ENCODE results near the gene COA8. TPM values are rescaled to one million over a fixed set of nuclear protein-coding genes. Genes with fewer than 3 reads are reported as not detected.

The COA8 gene
- total and polyA plus RNA-seq, 8 donors, result 17.0 to 31.7 (median 26.5) TPM

DNA sequence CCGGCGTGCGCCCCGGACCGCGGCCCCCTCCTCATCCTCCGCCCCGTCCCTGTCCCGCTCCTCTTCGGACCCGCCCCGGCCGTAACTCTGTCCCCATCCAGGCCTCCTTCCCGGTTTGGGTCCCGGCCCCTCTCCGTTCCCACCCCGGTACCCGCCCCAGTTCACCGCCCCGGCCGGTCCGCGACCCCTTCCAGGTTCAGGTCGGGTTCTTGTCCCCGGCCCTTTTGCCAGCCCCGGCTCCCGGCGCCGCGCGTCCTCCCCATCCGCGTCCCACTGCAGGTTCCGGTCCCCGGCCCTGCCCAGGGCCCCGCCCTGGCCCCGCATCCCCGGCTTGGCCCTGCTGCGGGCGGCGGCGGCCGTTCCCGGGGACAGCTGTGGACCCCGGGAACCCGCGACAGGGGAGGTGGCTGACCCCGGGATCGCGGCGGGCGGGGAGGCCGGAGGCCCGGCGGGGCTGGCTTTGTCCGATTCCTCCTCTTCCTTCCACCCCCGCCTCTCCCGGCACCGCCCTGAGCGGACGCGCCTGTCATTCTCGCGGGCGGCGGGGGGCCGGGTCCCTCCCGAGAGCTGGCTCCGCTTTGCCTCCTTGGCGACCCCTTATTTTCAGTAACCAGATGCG lies 66.9 kb downstream of the COA8 start:
- H3K27ac ChIP-seq, result peak overlapping the region; percentile 93 to 95 (median 94)
- WGBS, 2 donors, result 0 to 1% methylated on average over 26 to 71 of the region's 71 CpGs
- no peaks in the 10 kb centered on the region for H3K36me3 ChIP-seq
- peaks cover 0 to 8% (median 0%) of the 10 kb centered on the region in 3 donors for H3K4me1 ChIP-seq
- no peaks in the 10 kb centered on the region for H3K9me3 ChIP-seq
- FAIRE-seq (no peak), DNase-seq (peak; percentile 30 to 85 (median 53)), ATAC-seq (peak; percentile 43 to 63 (median 49))
- H3K27me3 ChIP-seq, result no peaks in the 10 kb centered on the region
- TF ChIP-seq, protein P1, sequence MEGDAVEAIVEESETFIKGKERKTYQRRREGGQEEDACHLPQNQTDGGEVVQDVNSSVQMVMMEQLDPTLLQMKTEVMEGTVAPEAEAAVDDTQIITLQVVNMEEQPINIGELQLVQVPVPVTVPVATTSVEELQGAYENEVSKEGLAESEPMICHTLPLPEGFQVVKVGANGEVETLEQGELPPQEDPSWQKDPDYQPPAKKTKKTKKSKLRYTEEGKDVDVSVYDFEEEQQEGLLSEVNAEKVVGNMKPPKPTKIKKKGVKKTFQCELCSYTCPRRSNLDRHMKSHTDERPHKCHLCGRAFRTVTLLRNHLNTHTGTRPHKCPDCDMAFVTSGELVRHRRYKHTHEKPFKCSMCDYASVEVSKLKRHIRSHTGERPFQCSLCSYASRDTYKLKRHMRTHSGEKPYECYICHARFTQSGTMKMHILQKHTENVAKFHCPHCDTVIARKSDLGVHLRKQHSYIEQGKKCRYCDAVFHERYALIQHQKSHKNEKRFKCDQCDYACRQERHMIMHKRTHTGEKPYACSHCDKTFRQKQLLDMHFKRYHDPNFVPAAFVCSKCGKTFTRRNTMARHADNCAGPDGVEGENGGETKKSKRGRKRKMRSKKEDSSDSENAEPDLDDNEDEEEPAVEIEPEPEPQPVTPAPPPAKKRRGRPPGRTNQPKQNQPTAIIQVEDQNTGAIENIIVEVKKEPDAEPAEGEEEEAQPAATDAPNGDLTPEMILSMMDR (IDR thresholded peaks at IDR 0.05), result no peak
- intact Hi-C loops (cut with DNase I), result no loop called here
- H3K4me3 ChIP-seq, result peak overlapping the region; percentile 92 to 100 (median 98)

DNA sequence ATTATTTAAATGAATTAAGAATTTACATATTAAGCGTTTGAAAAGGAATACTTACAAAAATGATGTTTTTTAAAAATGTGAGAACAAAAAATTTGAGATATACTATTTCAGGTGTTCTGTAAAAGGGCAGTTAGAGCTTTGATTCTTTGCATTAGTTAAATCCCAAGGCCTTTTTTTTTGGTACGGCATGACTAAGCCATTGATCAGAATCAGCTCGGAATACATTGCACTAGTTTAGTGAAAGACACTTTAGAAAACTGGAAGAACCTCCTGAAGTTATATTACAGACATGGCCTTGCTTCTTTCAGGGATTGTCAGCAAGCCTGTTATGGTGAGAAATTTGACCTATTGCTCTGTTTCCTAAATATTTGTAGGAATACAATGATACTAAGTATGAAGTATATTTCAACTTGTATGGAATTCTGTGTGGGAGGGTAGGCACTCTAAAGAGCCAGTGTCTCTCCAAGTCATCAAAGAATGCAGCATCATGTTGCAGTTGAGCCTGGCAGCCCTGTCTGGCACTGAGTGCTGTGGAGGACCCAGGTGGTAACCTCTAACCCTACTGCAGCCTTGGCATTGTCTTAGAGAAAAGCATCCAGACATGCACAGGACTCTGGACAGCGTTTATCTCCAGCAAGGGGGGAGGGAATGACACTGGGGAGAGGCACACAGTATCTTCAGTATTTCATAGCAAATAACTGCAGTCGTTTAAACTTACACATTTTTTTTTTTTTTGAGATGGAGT lies 67.8 kb downstream of the COA8 start:
- TF ChIP-seq, protein P1 (IDR thresholded peaks at IDR 0.05), result no peak
- FAIRE-seq (no peak), DNase-seq (no peak), ATAC-seq (no peak)
- H3K27ac ChIP-seq, result peak overlapping the region in 1 of 4 donors; percentile 95
- peaks cover 0 to 8% (median 0%) of the 10 kb centered on the region in 3 donors for H3K4me1 ChIP-seq
- peak overlapping the region; percentile 92 to 100 (median 98) for H3K4me3 ChIP-seq
- H3K27me3 ChIP-seq, result no peaks in the 10 kb centered on the region
- no peaks in the 10 kb centered on the region for H3K36me3 ChIP-seq
- no peaks in the 10 kb centered on the region for H3K9me3 ChIP-seq
- intact Hi-C loops (cut with DNase I), result no loop called here
- 14% methylated on average over 5 of the region's 5 CpGs for WGBS, 2 donors

DNA sequence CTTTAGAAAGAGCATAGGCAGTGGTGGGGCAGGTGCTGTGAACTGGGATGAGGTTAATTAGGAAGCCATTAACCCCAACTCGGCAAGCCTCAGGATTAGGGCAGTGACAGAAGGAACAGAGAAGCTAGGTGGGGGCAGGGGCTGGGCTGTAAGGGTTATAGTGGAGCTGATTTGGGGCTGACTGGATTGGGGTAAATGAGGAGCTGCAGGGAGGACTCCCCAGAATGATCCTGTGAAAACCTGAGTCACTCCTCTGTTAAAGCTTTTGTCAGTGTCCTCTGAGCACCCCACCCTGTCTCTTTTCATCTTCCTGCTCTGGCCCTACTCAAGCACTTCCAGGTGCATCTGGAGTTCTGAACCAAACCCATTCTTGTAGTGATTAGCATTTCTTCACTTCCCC lies 70.6 kb downstream of the COA8 start:
- ATAC-seq (no peak), FAIRE-seq (no peak), DNase-seq (no peak)
- Histone ChIP-seq H3K36me3 (no peaks in the 10 kb centered on the region), H3K9me3 (no peaks in the 10 kb centered on the region), H3K27me3 (no peaks in the 10 kb centered on the region), H3K4me3 (no peak overlapping the region), H3K4me1 (peaks cover 0 to 8% (median 0%) of the 10 kb centered on the region in 3 donors), H3K27ac (no peak overlapping the region)
- intact Hi-C loops (cut with DNase I), result no loop called here
- TF ChIP-seq, protein P1 (IDR thresholded peaks at IDR 0.05), result no peak
- WGBS, 2 donors, result 51 to 62% methylated on average over 1 of the region's 1 CpG

DNA sequence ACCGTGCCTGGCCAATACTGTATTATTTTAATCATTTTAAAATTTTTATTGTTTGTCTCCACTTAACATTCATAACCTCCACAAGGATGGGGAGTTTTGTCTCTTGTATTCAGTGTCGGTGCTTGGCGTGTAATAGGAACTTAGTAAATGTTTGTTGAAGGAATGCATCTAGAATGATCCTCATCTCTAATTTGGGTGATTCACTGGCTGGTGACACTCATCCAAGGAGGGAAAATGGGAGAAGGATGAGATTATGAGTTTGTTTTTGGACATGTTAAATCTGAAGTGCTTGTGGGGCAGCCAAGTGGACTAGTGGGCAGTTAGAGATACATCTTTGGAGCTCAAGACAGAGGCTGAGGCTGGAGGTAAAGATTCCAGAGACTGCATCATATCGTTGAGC lies 71.4 kb downstream of the COA8 start:
- FAIRE-seq (no peak), DNase-seq (no peak), ATAC-seq (no peak)
- H3K4me1 ChIP-seq, result peaks cover 0 to 8% (median 0%) of the 10 kb centered on the region in 3 donors
- H3K4me3 ChIP-seq, result no peak overlapping the region
- intact Hi-C loops (cut with DNase I), result no loop called here
- no peaks in the 10 kb centered on the region for H3K9me3 ChIP-seq
- WGBS, 2 donors, result 82 to 84% methylated on average over 4 of the region's 4 CpGs
- H3K27ac ChIP-seq, result no peak overlapping the region
- no peaks in the 10 kb centered on the region for H3K36me3 ChIP-seq
- no peaks in the 10 kb centered on the region for H3K27me3 ChIP-seq
- TF ChIP-seq, protein P1 (IDR thresholded peaks at IDR 0.05), result no peak

DNA sequence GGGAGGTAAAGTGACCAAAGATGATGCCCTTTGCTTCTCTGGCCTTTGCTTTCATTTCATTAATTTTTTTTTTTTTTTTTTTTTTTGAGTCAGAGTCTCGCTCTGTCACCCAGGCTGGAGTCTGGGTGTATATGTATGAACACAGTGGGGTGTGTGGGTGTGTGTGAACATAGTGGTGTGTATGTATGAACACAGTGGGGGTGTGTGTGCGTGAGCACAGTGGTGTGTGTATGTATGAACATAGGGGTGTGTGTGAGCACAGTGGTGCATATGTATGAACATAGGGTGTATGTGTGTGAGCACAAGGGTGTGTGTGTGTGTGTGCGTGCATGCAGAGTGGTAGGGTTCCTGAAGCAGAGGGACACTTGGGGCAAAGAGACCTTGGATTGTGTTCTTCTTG lies 75.8 kb downstream of the COA8 start:
- ATAC-seq, result peak in 1 of 4 donors; percentile 40
- H3K9me3 ChIP-seq, result no peaks in the 10 kb centered on the region
- H3K4me3 ChIP-seq, result no peak overlapping the region
- no peak for DNase-seq
- TF ChIP-seq, protein P1 (IDR thresholded peaks at IDR 0.05), result no peak
- WGBS, 2 donors, result 96 to 97% methylated on average over 3 of the region's 3 CpGs
- H3K36me3 ChIP-seq, result no peaks in the 10 kb centered on the region
- H3K27me3 ChIP-seq, result no peaks in the 10 kb centered on the region
- H3K27ac ChIP-seq, result no peak overlapping the region
- intact Hi-C loops (cut with DNase I), result no loop called here
- H3K4me1 ChIP-seq, result no peaks in the 10 kb centered on the region
- FAIRE-seq, result no peak
